Measurements from ENCODE around the gene ERCC2.
"Not testable (repeated sequence)": the region's sequence is repeated elsewhere in the genome, so short reads cannot be mapped to it uniquely, and the experiment has no call there.

The ERCC2 gene

DNA sequence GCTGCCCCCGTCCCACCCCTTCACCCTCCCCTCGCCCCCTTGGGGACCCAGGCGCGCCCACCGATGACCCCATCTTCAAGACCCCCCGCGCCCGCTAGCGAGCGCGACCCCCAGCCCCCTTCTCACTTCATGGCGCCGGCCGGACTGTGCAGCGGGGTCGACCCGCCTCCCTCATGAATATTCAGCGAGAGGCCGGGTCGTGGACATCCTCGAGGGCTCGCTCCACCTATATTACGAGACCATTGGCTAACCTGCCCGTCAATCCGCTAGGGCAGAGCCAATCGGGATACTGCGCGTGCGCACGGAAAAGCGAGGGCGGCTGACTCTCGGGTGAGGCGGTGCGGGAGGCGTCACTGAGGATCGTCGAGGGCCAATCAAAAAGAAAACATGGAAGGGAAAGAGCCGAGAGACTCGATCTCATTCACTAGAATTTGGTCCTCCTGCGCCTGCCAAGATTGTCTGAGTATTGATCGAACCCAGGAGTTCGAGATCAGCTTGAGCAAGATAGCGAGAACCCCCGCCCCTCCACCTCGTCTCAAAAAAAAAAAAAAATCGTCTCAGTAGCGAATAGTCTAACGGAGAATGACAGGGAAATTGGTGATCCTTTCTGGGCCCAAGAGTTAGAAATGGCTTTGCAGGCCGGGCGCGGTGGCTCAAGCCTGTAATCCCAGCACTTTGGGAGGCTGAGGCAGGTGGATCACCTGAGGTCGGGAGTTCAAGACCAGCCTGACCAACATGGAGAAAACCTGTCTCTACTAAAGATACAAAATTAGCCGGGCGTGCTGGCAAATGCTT, at the start of gene ERCC2:
TSS of gene ERCC2 (minus strand) at position 164 of the 795 bp plus-strand sequence. CDS start at position 131, 33 bp downstream.
- DNase-seq: peak; percentile 100

DNA sequence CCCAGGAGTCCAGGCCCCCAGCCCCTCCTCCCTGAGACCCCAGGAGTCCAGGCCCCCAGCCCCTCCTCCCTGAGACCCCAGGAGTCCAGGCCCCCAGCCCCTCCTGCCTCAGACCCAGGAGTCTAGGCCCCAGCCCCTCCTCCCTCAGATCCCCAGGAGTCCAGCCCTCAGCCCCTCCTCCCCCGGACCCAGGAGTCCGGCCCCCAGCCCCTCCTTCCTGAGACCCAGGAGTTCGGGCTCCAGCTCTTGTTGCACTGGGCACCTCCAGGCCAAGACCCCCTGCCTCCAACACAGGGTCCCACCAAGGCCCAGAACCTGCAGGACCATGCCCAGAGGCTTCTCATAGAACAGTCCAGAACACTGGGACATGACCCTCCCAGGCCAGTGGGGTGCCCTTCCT, 49.5 kb upstream of the ERCC2 start:
- DNase-seq: no peak

DNA sequence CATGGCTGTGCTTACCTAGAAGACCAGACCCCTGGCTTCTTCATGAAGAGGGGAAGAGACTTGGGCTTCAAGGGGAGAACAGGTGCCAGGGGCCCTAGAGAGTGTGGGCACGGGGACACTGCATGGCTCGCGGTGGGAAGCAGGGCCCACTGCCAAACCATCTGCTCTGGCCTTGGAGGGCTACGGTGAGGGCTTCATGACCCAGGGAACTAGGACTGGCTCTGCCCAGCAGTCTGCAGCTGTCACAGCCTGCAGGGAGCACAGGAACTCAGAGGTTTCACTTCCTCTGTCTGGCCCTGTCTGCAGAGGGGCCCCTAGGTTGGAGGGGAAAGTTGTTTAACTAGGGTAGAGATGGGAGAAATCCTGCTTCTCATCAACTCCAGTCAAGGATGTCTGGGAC, 49.0 kb upstream of the ERCC2 start:
- DNase-seq: no peak

DNA sequence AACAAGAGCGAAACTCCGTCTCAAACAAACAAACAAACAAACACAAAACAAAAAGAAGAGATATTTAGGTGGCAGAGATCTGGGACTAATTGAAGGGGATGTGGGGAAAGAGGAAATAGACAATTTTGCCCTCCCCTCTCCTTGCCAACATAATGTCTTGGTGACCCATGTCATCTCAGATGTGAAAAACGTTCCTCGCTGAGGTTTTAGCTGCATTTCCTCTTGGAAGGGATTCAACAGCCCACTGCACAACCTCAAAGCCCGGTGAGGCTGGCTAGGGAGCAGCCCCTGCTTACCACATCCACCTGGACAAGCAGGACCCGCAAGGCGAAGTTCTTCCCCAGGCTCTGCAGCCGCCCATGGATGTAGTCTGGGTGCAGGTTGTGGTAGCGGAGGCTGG, 48.4 kb upstream of the ERCC2 start:
- DNase-seq: no peak

DNA sequence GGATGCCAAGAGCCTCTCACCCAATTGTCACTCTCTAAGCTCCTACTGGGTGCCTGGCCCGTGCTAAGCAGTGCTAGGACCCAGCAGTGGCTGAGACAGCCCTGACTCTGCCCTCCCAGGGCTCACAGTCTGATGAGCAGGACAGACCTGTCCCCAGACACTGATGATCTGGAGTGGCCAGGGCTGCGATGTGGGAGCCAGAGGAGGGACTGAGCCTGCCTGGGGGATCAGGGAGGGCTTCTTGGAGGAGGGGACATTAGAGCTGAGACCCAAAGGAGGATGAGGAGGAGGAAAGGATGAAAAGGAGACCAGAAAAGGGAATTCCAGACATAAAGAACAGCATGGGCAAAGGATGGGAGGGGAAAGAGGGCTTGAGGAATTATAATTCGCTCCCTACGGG, 46.8 kb upstream of the ERCC2 start:
- no peak for DNase-seq

DNA sequence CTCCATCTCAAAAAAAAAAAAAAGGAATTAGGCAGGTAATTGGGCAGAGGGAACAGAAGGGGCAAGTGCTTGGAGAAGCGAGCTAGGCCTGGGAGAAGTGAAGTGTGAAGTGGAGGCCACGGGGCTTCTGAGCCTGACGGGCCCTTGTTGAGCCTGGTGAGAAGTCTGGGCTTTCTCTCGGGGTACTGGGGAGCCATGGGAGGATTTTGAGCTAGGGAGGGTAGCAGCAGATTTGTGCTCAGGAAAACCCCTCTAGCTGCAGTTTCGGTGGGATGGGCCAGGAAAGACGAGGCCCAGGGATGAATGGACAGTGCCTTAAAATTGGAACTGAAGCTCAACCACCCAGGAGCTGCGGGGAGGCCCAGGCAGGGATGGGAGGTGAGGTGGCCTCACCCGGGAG, 44.1 kb upstream of the ERCC2 start:
- DNase-seq: no peak

DNA sequence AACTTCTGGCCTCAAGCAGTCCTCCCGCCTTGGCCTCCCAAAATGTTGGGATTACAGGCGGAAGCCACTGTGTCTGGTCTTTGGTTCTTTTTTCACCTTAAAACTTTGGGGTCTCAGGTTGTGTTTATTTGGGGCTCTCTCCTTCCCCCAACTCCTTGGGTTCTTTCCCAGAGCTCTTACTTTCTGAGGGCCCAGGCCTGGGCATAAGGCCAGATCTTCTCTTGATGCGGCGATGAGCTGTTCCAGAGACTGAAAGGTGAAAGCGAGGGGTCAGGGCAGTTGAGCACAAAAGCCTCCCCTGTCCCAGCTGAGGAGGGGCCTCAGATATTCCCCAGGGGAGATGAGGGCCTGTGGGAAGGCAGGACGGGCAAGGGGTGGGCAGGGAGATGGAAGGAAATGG, 43.1 kb upstream of the ERCC2 start:
- DNase-seq: no peak

DNA sequence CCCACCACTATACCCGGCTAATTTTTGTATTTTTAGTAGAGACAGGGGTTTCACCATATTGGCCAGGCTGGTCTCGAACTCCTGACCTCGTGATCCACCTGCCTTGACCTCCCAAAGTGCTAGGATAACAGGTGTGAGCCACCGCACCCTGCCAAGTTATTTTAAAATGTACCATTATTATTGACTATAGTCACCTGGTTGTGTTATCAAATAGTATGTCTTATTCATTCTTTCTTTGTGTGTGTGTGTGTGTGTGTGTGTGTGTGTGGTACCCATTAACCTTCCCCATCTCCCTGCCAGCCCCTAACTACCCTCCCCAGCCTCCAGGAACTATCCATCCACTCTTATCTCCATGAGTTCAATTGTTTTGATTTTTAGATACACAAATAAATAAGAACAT, 40.0 kb upstream of the ERCC2 start:
- not testable (repeated sequence) for DNase-seq

DNA sequence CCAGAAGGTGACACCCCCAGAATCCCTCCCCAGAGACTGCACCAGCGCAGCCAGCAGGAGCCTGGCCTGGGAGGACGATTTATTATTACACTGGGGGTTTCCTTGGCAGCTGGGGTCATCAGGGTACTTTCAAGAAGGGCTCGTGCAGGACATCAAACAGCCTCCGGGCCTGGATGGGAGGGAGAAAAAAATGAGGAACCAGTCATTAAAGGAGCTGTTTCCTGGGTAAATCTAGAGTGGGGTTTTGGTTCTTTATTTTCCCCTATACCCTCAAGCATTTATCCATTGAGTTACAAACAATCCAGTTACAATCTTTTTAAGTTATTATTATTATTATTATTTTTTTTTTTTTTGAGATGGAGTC, 39.2 kb upstream of the ERCC2 start:
- no peak for DNase-seq

DNA sequence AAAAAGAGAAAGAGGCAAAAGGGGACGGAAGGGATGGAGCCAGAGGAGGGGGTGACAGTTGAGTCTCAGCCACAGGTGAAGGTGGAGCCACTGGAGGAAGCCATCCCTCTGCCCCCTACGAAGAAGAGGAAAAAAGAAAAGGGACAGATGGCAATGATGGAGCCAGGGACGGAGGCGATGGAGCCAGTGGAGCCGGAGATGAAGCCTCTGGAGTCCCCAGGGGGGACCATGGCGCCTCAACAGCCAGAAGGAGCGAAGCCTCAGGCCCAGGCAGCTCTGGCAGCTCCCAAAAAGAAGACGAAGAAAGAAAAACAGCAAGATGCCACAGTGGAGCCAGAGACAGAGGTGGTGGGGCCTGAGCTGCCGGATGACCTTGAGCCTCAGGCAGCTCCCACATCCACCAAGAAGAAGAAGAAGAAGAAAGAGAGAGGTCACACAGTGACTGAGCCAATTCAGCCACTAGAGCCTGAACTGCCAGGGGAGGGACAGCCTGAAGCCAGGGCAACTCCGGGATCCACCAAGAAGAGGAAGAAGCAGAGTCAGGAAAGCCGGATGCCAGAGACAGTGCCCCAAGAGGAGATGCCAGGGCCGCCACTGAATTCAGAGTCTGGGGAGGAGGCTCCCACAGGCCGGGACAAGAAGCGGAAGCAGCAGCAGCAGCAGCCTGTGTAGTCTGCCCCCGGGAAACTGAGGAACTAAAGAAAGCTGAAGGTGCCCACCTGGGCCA, 38.6 kb upstream of the ERCC2 start:
- DNase-seq: no peak

DNA sequence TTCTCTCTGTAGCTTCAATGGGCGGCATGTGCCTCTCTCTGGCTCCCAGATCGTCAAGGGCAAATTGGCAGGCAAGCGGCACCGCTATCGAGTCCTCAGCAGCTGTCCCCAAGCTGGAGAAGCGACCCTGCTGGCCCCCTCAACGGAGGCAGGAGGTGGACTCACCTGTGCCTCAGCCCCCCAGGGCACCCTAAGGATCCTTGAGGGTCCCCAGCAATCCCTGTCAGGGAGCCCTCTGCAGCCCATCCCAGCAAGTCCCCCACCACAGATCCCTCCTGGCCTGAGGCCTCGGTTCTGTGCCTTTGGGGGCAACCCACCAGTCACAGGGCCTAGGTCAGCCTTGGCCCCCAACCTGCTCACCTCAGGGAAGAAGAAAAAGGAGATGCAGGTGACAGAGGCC, 37.7 kb upstream of the ERCC2 start:
- DNase-seq: no peak

DNA sequence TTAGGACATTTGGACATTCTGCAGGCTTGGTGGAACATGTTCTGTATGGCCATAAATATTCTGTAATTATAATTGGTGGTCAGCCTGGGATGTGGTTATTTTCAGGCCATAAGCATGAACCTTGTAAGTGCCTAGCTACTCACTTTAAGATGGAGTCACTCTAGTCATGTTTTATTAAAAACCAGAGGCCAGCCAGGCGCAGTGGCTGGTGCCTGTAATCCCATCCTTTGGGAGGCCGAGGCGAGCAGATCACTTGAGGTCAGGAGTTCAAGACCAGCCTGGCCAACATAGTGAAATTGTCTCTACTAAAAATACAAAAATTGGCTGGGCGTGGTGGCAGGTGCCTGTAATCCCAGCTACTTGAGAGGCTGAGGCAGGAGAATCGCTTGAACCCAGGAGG, 37.2 kb upstream of the ERCC2 start:
- DNase-seq: not testable (repeated sequence)

DNA sequence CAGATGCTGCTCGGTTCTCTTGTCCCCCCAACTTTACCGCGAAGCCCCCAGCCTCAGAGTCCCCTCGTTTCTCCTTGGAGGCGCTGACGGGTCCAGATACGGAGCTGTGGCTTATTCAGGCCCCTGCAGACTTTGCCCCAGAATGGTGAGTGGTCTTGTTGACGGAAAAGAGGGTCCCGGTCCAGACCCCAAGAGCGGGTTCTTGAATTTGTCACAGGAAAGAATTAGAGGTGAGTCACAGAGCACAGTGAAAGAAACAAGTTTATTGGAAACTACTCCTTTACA, 36.7 kb upstream of the ERCC2 start:
- DNase-seq: no peak

DNA sequence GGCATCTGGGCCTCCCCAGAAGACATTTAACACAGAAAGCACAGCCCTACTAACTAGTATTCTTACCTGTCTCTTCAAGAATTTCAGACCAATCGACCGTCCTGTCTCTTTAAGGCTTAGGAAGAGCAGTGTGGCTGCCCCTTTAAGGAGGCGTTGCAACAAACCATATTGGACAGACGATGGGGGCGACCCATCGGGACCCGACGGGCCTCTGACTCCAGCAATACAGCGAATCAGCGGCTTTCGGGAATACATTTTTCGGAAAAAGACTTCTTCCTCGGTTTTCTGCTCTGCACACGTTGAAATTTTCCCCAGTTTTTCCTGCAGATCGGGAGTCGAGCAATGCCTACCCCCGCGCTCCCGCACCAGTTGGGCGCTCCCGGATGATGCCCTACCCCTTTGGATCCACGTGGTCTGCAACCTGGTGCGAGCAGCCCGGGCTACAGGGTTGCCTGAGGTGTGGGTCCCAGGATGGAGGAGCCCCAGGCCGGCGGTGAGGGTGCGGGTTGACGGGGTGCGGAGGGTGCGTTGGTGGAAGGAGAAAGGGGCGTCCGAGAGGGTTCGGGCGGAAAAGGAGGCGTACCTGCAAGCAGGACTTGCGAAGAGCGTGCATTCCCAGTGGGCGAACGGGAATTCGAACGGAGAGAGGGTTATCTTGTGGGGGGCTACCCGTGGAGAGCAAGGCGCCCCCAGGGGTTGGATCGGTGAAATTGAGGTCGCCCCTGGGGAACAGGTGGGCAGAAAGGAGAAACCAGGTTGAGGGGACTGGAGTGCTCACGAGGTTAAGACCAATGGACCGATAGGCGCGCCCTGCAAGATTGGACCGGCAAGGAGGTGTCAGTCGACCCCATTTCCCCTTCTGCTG, 36.1 kb upstream of the ERCC2 start, which contains the start of gene POLR1G:
TSS of gene POLR1G (plus strand) at position 419 of the 865 bp plus-strand sequence. CDS start at position 472, 53 bp downstream.
- peak; percentile 75 for DNase-seq

DNA sequence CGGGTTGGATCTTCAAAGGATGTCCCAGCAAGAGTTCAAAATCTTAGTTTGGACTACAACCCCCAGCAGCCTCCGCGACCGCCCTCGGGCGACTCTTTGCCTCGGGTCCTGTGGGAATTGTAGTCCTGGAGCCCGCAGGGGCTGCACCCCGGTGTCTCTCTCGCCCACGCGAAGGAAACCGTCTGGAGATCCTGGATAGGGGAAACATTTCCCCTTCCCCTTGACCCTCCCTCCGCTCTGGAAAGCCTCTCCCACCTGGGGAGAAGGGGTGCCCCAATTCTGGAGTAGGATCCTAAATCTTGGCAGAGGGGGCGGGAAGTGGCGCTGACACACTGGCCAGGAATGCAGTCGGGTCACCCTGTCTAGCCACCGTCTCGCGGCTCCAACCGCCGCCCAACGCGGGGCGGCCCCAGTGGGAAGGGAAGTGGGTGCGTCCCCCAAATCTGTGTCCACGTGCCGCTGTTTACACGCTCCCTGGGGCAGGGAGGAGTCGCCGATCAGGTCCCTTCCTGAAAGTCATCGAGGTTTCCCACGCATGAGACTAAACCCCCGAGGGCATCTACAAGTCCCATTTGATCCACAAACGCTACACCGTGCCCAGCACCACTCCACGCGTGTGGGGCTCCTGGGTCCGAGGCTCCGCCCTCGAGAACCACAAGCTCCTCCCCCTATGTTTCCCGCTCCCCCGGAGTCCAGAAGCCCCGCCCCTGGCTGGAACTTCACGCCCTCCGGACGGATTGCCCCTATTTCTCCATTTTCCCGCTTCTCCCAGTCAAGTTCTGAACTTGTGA, 35.3 kb upstream of the ERCC2 start:
- peak; percentile 78 for DNase-seq

DNA sequence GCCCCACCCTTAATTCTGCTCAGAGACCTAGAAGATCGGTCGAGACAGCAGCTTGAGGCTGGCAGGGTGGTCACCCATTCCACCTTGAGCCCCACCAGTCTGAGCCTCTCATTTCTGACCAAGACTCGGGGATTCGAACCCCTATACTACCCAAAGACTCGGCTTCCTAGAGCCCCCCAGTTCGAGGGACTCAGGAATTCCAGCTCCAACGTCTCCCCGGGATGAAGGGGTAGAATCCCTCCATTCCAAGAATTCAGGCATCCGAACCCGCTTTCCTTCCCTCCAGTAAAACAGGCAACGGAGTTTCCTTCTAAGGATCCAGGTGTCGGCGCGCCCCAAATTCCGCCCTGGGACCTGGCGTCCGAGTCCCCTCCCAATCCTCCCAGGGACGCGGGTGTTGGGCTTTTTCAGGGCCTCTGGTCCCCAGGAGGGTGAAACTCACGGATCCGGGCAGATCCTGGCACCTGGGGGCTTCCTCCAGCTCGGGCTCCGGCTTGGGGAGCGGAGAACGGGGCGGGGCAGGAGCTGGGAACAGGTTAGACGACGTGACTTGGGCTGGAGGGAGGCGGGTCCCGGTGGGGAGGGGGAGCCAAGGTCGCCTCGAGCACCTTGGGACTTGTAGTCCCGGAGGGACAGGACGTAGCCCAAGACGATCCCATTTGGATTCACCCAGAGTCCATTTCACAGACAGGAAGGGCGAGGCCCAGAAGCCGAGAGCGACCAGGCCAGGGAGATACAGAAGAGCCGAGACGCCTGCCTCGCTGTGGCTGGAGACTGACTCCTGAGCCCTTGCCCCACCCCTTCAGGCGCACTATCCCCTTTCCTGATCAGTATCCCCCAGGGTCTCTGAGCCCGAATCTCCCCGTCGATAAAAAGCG, 34.4 kb upstream of the ERCC2 start, which contains the start of gene PPP1R13L:
TSS of gene PPP1R13L (minus strand) at position 513 of the 878 bp plus-strand sequence. CDS start 6,751 bp downstream, outside the sequence.
- DNase-seq: peak; percentile 29

DNA sequence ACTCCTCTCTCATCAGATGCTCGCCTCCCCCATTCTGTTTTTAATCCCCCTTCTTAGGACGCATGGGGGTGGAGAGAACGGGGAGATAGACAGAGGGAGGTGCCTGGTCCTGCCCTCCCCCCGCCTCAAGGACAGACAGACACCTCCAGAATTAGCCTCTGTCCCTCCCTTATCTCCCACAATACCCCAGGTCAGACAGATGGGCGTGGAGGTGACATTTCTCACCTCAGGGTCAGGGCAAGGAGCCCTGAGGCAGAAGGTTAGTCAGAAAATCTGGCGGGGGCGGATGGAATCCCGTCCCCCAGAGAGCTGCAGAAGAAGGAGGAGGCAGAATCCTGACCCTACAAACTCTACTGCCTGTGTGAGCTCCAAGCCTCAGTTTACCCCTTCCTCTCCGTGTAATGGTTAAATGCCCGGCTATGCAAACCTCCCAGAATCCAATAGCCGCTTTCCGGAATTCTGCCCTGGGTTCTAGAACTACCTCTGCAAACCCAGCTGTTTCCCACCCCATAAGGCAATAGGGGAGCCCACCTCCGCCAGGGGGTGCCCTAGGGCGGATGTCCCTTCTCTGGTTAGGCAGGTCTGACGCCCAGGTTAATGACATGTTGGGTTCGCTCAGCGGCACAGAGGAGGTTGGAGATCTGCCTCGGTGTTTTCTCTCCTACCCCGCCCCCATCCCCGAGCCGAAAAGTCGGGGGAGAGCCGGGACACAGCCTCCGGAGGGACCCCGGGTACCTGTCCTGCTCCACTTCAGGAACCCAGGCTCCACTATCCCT, 33.6 kb upstream of the ERCC2 start:
- peak; percentile 61 for DNase-seq

DNA sequence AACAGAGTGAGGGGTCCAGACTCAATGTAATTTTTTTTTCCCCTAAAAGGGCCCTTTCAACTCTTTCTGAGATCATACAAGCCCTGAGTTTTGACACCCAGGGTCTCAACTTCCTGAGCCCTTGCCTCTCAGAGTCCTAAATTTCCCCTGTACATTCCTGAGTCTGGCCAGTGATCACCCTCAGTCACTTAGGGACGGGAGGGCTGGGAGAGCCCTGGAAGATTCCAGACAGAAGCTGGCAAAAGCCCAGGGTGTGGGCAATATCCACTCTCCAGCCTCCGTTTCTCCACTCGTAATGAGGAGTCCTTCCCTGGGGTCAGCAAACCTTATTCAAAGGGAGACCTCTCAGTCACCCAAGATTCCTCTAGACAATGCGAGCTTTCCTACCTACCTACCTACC, 32.9 kb upstream of the ERCC2 start:
- no peak for DNase-seq

DNA sequence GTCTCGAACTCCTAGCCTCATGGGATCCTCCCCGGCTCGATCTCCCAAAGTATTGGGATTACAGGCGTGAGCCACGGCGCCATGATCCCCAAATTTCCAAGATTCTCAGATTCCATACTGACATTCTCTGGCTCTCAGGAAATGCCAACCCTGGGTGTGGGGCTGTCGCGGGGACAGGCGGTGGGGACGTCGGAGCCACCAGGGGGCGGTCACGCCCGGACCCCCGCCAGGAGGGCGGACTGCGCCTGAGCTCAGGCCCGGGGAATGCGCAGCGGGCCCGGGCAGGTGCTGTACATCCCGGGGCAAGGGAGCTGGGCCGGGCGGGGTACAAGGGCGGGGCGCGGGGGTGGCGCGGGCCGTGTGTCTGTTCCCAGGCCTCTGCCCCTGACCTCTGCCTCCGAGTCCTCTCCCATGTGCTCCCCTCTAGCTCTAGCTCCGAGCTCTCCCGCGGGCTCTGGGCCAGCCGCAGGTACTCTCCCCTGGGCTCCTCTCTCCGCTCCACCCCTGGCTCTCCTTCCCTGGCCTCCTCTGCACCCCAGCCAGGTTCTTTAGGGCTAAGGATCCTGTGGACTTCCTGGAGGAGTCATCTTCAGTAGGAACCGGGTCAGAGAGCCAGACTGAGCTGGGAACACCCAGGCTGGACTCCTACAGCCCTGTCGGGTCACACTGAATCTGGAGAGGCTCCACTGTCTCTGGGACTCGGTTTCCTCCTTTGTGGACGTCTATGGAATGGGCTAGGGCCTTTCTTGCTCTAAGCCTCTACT, 32.1 kb upstream of the ERCC2 start:
- DNase-seq: peak; percentile 27

DNA sequence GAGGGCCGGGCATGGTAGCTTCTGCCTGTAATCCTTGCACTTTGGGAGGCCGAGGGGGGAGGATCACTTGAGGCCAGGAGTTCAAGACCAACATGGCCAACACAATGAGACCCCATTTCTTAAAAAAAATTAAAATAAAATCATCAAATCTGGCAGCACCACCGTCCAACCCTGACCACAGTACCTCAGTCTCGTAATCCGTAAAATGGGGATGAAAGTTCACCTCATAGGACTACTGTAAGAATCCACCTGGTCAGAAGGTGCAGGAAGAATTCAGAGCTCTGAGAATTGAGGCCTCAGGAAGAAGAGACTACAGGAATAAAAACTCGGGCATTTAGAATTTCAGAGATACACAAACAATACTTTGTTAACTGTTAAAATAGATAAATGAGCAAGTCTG, 31.4 kb upstream of the ERCC2 start:
- no peak for DNase-seq
